ENCODE measurements around the gene PCDHGC4. TPM values are rescaled to one million over a fixed set of nuclear protein-coding genes. Genes with fewer than 3 reads are reported as not detected.

The PCDHGC4 gene
- total RNA-seq (2022; extraction: Qiagen RNA extraction; ENCODE audit: low read depth), result not detected in 5 replicates

DNA sequence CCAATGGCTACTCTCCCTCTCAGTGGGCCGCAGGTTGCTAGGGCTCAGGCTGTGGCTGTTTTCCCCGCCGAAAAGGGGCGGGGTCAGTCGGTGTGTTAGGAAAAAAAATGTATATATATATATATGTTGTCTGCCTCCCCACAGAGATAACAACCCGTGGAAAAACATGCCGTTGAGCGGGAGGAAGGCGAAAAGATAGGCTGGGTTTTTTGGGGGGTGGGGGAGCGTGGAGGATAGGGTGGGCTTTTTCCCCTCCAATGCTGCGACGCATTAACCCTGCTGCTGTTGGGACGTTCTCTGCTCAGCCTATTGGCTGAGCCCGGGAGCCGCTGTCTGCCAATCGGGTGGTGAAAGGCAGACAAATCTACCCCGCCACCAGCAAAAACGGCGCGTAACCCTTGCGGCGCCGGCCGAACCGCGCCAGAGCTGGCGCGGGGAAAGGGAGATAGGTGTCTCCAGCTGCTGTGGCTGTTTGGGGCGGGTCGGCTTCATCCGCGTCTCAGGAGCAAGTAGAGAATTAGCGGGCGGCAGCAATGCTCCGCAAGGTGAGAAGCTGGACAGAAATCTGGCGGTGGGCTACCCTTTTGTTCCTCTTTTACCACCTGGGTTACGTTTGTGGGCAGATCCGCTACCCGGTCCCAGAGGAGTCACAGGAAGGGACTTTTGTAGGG is at the start of gene PCDHGC4:
Gene PCDHGC4 (plus strand): TSS at position 390 of the 671 bp plus-strand sequence. CDS start 144 bp downstream, at position 534.

DNA sequence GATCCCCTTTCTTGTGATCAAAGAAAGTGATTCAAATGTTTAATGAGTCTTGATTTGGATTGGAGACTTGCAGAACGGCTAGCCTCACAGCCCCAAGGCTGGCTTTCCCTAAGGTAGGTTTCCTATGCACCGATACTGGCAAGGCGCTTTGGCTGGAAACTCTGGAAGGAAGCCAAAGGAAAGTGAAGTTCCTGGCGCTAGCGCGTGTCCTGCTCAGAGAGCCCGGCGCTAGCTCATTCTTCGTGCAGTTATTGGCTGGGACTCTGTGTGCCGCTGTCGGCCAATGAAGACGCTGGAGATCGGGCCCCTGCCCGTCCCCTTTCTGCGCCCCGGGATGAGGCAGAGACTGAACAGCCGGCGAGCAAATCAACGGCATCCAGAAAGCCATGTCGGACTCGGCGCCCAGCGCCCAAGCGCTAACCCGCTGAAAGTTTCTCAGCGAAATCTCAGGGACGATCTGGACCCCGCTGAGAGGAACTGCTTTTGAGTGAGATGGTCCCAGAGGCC is 9.2 kb upstream of the PCDHGC4 start, which contains the start of gene PCDHGC3:
Gene PCDHGC3 (plus strand): TSS at position 342 of the 507 bp plus-strand sequence. CDS start 151 bp downstream, at position 493.

DNA sequence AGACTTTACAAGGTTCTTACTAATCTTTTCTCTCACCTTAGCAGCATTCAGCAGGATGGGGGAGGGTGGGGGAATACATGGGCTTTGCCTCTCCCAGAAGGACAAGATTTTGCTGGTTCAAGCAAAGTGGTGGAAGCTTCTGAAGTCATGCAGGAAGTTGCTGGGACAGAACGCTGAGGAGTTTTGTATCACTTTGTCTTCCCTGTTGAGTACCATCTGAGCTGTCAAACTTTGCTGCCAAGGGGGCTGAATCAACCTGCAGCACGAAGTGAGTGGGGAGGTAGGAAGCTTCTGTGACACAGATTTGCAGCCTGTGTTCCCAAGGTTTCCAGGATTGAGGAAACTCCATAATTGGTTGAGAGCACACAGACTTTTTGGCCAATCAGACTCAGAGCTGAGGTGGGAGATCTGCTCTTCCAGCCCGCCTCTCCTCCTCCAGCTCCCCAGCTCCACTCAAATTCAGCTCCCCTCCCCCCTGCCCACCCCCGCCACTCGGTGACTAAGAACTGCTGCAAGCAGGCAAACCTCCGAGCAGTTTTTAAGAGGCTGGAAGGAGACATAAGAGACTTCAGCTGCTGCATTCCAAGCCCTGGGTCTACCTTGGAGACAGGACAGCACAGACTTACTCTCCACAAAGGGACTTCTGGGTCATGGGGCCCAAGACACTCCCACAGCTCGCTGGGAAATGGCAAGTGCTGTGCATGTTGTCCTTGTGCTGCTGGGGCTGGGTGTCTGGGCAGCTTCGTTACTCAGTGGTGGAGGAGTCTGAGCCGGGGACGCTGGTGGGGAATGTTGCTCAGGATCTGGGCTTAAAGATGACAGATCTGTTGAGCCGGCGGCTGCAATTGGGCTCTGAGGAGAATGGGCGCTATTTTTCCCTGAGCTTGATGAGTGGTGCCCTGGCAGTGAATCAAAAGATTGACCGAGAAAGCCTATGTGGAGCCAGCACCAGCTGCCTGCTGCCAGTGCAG is 4.0 kb downstream of the PCDHGC4 start, which contains the start of gene PCDHGC5:
Gene PCDHGC5 (plus strand): TSS at position 491 of the 971 bp plus-strand sequence. CDS start 160 bp downstream, at position 651.

Other genes with a start within 250 kb of the PCDHGC4 start
- 0.05 to 0.16 TPM (median 0.09 TPM) in 3 of 5 replicates, not detected in the others for gene PCDHB15, start 239.6 kb upstream of the PCDHGC4 start, total RNA-seq (2022; extraction: Qiagen RNA extraction; ENCODE audit: low read depth)
- gene SLC25A2, start 181.0 kb upstream of the PCDHGC4 start, total RNA-seq (2022; extraction: Qiagen RNA extraction; ENCODE audit: low read depth), result not detected in 5 replicates
- gene TAF7, start 164.2 kb upstream of the PCDHGC4 start, total RNA-seq (2022; extraction: Qiagen RNA extraction; ENCODE audit: low read depth), result 63.2 to 78.4 TPM (median 73.8 TPM) in 5 replicates
- gene PCDHGA1, start 154.5 kb upstream of the PCDHGC4 start, total RNA-seq (2022; extraction: Qiagen RNA extraction; ENCODE audit: low read depth), result 0.29 to 0.38 TPM (median 0.32 TPM) in 5 replicates
- gene PCDHGA2, start 146.3 kb upstream of the PCDHGC4 start, total RNA-seq (2022; extraction: Qiagen RNA extraction; ENCODE audit: low read depth), result 0.45 to 0.72 TPM (median 0.70 TPM) in 5 replicates
- not detected in 5 replicates for gene PCDHGA3, start 141.2 kb upstream of the PCDHGC4 start, total RNA-seq (2022; extraction: Qiagen RNA extraction; ENCODE audit: low read depth)
- gene PCDHGB1, start 134.9 kb upstream of the PCDHGC4 start, total RNA-seq (2022; extraction: Qiagen RNA extraction; ENCODE audit: low read depth), result 1.6 to 2.1 TPM (median 1.9 TPM) in 5 replicates
- 0.07 to 0.18 TPM (median 0.14 TPM) in 5 replicates for gene PCDHGA4, start 130.0 kb upstream of the PCDHGC4 start, total RNA-seq (2022; extraction: Qiagen RNA extraction; ENCODE audit: low read depth)
- 0.05 to 0.19 TPM (median 0.10 TPM) in 5 replicates for gene PCDHGB2, start 125.0 kb upstream of the PCDHGC4 start, total RNA-seq (2022; extraction: Qiagen RNA extraction; ENCODE audit: low read depth)
- gene PCDHGA5, start 120.9 kb upstream of the PCDHGC4 start, total RNA-seq (2022; extraction: Qiagen RNA extraction; ENCODE audit: low read depth), result 0.08 to 0.22 TPM (median 0.12 TPM) in 5 replicates
- gene PCDHGB3, start 114.8 kb upstream of the PCDHGC4 start, total RNA-seq (2022; extraction: Qiagen RNA extraction; ENCODE audit: low read depth), result 0.16 to 0.31 TPM (median 0.22 TPM) in 5 replicates
- gene PCDHGA6, start 111.1 kb upstream of the PCDHGC4 start, total RNA-seq (2022; extraction: Qiagen RNA extraction; ENCODE audit: low read depth), result 0.13 to 0.26 TPM (median 0.14 TPM) in 5 replicates
- 0.59 to 1.1 TPM (median 0.95 TPM) in 5 replicates for gene PCDHGA7, start 102.3 kb upstream of the PCDHGC4 start, total RNA-seq (2022; extraction: Qiagen RNA extraction; ENCODE audit: low read depth)
- gene PCDHGB4, start 97.3 kb upstream of the PCDHGC4 start, total RNA-seq (2022; extraction: Qiagen RNA extraction; ENCODE audit: low read depth), result 0.74 to 1.00 TPM (median 0.79 TPM) in 5 replicates
- 0.02 to 0.13 TPM (median 0.07 TPM) in 3 of 5 replicates, not detected in the others for gene PCDHGA8, start 92.4 kb upstream of the PCDHGC4 start, total RNA-seq (2022; extraction: Qiagen RNA extraction; ENCODE audit: low read depth)
- 1.9 to 2.7 TPM (median 2.3 TPM) in 5 replicates for gene PCDHGB5, start 87.1 kb upstream of the PCDHGC4 start, total RNA-seq (2022; extraction: Qiagen RNA extraction; ENCODE audit: low read depth)
- 0.05 to 0.10 TPM (median 0.07 TPM) in 4 of 5 replicates, not detected in the other for gene PCDHGA9, start 82.3 kb upstream of the PCDHGC4 start, total RNA-seq (2022; extraction: Qiagen RNA extraction; ENCODE audit: low read depth)
- 0.07 to 0.16 TPM (median 0.12 TPM) in 5 replicates for gene PCDHGB6, start 77.0 kb upstream of the PCDHGC4 start, total RNA-seq (2022; extraction: Qiagen RNA extraction; ENCODE audit: low read depth)
- gene PCDHGA10, start 72.0 kb upstream of the PCDHGC4 start, total RNA-seq (2022; extraction: Qiagen RNA extraction; ENCODE audit: low read depth), result 0.02 TPM in 1 of 5 replicates, not detected in the others
- gene PCDHGB7, start 67.4 kb upstream of the PCDHGC4 start, total RNA-seq (2022; extraction: Qiagen RNA extraction; ENCODE audit: low read depth), result 0.03 to 0.06 TPM in 2 of 5 replicates, not detected in the others
- gene PCDHGA11, start 64.0 kb upstream of the PCDHGC4 start, total RNA-seq (2022; extraction: Qiagen RNA extraction; ENCODE audit: low read depth), result 0.03 to 0.07 TPM in 2 of 5 replicates, not detected in the others
- not detected in 5 replicates for gene PCDHGA12, start 54.5 kb upstream of the PCDHGC4 start, total RNA-seq (2022; extraction: Qiagen RNA extraction; ENCODE audit: low read depth)
- 5.4 to 6.5 TPM (median 5.8 TPM) in 5 replicates for gene PCDHGC3, start 9.1 kb upstream of the PCDHGC4 start, total RNA-seq (2022; extraction: Qiagen RNA extraction; ENCODE audit: low read depth)
- gene PCDHGC5, start 4.1 kb downstream of the PCDHGC4 start, total RNA-seq (2022; extraction: Qiagen RNA extraction; ENCODE audit: low read depth), result 0.05 to 0.06 TPM in 2 of 5 replicates, not detected in the others
- 90.1 to 106 TPM (median 102 TPM) in 5 replicates for gene DIAPH1, start 134.0 kb downstream of the PCDHGC4 start, total RNA-seq (2022; extraction: Qiagen RNA extraction; ENCODE audit: low read depth)
- 43.3 to 53.6 TPM (median 48.3 TPM) in 5 replicates for gene HDAC3, start 151.8 kb downstream of the PCDHGC4 start, total RNA-seq (2022; extraction: Qiagen RNA extraction; ENCODE audit: low read depth)
- gene RELL2, start 152.0 kb downstream of the PCDHGC4 start, total RNA-seq (2022; extraction: Qiagen RNA extraction; ENCODE audit: low read depth), result 3.9 to 5.5 TPM (median 4.5 TPM) in 5 replicates
- gene FCHSD1, start 166.4 kb downstream of the PCDHGC4 start, total RNA-seq (2022; extraction: Qiagen RNA extraction; ENCODE audit: low read depth), result 5.1 to 12.0 TPM (median 10.8 TPM) in 5 replicates
- 3.3 to 4.8 TPM (median 4.2 TPM) in 5 replicates for gene ARAP3, start 197.2 kb downstream of the PCDHGC4 start, total RNA-seq (2022; extraction: Qiagen RNA extraction; ENCODE audit: low read depth)

Measured in A549 treated with GW870086 at 1 μM for 4 hours (cell line).